H7 (cell line): Measurements from ENCODE around the gene OOSP3. TPM values are rescaled to one million over a fixed set of nuclear protein-coding genes. Genes with fewer than 3 reads are reported as not detected.

Experiments used
- total RNA-seq: library from RNA; depleted of rRNA; stranded (reverse); fragments of >200 nt; shearing (Covaris generic); gene quantifications from 2 replicates; pipeline ENCODE4 v1.2.3, GENCODE V29; 2014; rRNA removed

The OOSP3 gene
- total RNA-seq, 1 experiment from 2014 or later = not detected

Other genes starting within 250 kb of the OOSP3 start
- 13.5 and 14.7 TPM in 2 replicates for gene PATL1, start 209.7 kb upstream of the OOSP3 start, total RNA-seq
- not detected in 2 replicates for gene OR10V1, start 164.9 kb upstream of the OOSP3 start, total RNA-seq
- gene STX3, start 123.4 kb upstream of the OOSP3 start, total RNA-seq = 43.2 and 60.8 TPM in 2 replicates
- gene MRPL16, start 68.0 kb upstream of the OOSP3 start, total RNA-seq = 90.7 and 113 TPM in 2 replicates
- not detected in 2 replicates for gene CBLIF, start 33.3 kb upstream of the OOSP3 start, total RNA-seq
- not detected in 2 replicates for gene TCN1, start 12.3 kb upstream of the OOSP3 start, total RNA-seq
- gene OOSP1, start 59.6 kb downstream of the OOSP3 start, total RNA-seq = 0.22 TPM in 1 of 2 replicates, not detected in the other
- not detected in 2 replicates for gene OOSP4A, start 85.3 kb downstream of the OOSP3 start, total RNA-seq
- not detected in 2 replicates for gene OOSP4B, start 138.4 kb downstream of the OOSP3 start, total RNA-seq
- gene OOSP2, start 161.6 kb downstream of the OOSP3 start, total RNA-seq = not detected in 2 replicates
- gene MS4A3, start 177.9 kb downstream of the OOSP3 start, total RNA-seq = not detected in 2 replicates
- not detected in 2 replicates for gene MS4A2, start 209.9 kb downstream of the OOSP3 start, total RNA-seq